ENCODE results near the gene TMEM273.

GRCh38 chr10:49177391-49178355 lies 10.5 kb downstream of the TMEM273 start:
- TF ChIP-seq POLR2A (IDR thresholded peaks at IDR 0.05): no peak
- no peak for TF ChIP-seq CTCF (IDR thresholded peaks at IDR 0.05 in 4 of 5, conservative IDR thresholded peaks at IDR 0.05 in 1 of 5)
